Heart left ventricle (tissue), 13 donors: Measurements from ENCODE around the gene KDM4B.

Experiments used
- POLR2A ChIP-seq, 2 donors: fragments of 450-650 bp; IDR thresholded peaks; one replicate each; pipeline ENCODE4 v1.6.1; 2017; ENCODE audit warnings: antibody characterized with exemption in 2 of 2, mild to moderate bottlenecking in 2 of 2, moderate library complexity in 2 of 2
- TF ChIP-seq, protein P1 (sequence below), 12 donors: fragments of 200-600 bp; sonication (generic) in 4 of 12; IDR thresholded peaks; one replicate each; pipeline versions ENCODE4 v1.5.0 to v1.8.0; 2018 to 2022; ENCODE audit warnings: antibody characterized with exemption in 12 of 12, mild to moderate bottlenecking in 5 of 12
- donor health status: ischemic (EF 13 %, LVEDD 7.1; RV severe dilation, severe dysfunction).
- donor health status: DM: no; HTN: yes; CAD: no.
- donor health status: DM: no; HTN: no; CAD: no.
- donor health status: ischemic (EF 25% LVEDD 6.9; RV normal size, moderate dysfunction).
- donor health status: ischemic (EF 25% LVEDD 5.7; RV mildly dilated, moderate dysfunction).
- donor health status: ischemic (EF 35%, LVEDD 5.7; RV mildly dilated, moderate dysfunction).
- donor health status: nonischemic (EF 11% LVEDD 7.7; RV severe dilation, severe dysfunction).
- donor health status: DM: yes; HTN: yes; CAD: no.
- donor health status: PGD.
- donor health status: ischemic (EF 29% LVEDD 5.4; RV normal size, mild dysfunction).
- donor health status: nonischemic (EF 23%, LVEDD 6.1; RV moderate dilation, normal function).

GRCh38 chr19:5064896-5065295, 96.0 kb downstream of the KDM4B start:
- no peak for TF ChIP-seq POLR2A (IDR thresholded peaks at IDR 0.05)
- TF ChIP-seq, protein P1, sequence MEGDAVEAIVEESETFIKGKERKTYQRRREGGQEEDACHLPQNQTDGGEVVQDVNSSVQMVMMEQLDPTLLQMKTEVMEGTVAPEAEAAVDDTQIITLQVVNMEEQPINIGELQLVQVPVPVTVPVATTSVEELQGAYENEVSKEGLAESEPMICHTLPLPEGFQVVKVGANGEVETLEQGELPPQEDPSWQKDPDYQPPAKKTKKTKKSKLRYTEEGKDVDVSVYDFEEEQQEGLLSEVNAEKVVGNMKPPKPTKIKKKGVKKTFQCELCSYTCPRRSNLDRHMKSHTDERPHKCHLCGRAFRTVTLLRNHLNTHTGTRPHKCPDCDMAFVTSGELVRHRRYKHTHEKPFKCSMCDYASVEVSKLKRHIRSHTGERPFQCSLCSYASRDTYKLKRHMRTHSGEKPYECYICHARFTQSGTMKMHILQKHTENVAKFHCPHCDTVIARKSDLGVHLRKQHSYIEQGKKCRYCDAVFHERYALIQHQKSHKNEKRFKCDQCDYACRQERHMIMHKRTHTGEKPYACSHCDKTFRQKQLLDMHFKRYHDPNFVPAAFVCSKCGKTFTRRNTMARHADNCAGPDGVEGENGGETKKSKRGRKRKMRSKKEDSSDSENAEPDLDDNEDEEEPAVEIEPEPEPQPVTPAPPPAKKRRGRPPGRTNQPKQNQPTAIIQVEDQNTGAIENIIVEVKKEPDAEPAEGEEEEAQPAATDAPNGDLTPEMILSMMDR (IDR thresholded peaks at IDR 0.05) = no peak
